ENCODE results near the gene ZBTB17.

DNA sequence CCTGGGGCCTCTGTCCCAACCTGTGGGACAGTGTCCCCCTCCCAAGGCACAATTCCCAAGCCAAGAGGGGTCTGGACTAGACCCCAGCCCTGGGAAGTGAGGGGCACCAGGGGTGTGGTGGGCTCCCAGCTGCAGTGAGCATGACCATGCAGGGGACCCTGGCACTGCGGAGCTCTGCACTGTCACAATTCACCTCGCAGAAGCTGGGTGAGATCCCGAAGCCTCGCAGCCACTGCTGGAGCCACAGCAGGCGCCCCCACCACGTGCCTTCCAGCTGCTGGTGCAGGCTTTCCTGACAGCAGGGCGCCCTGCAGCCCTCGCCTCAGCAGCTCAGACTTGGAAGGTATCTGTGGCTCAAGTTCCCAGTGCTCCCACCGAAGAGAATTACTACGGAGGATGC, 18.2 kb upstream of the ZBTB17 start:
- no peak for TF ChIP-seq EZH2 (IDR thresholded peaks at IDR 0.05; ENCODE audit: borderline replicate concordance, low read depth, low read length, severe bottlenecking)
- TF ChIP-seq, protein P1, sequence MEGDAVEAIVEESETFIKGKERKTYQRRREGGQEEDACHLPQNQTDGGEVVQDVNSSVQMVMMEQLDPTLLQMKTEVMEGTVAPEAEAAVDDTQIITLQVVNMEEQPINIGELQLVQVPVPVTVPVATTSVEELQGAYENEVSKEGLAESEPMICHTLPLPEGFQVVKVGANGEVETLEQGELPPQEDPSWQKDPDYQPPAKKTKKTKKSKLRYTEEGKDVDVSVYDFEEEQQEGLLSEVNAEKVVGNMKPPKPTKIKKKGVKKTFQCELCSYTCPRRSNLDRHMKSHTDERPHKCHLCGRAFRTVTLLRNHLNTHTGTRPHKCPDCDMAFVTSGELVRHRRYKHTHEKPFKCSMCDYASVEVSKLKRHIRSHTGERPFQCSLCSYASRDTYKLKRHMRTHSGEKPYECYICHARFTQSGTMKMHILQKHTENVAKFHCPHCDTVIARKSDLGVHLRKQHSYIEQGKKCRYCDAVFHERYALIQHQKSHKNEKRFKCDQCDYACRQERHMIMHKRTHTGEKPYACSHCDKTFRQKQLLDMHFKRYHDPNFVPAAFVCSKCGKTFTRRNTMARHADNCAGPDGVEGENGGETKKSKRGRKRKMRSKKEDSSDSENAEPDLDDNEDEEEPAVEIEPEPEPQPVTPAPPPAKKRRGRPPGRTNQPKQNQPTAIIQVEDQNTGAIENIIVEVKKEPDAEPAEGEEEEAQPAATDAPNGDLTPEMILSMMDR (IDR thresholded peaks at IDR 0.05; ENCODE audit: borderline replicate concordance, extremely low read depth, low read length, poor library complexity, severe bottlenecking): no peak
